Mucosa of gallbladder (tissue), 1 donor: ENCODE data around the gene ASF1B. TPM values are rescaled to one million over a fixed set of nuclear protein-coding genes. Genes with fewer than 3 reads are reported as not detected.
A peak's percentile ranks its signal among the peaks of the same experiment; 100 is the strongest.
"Not testable (repeated sequence)": the region's sequence is repeated elsewhere in the genome, so short reads cannot be mapped to it uniquely, and the experiment has no call there.

Source experiments
- DNase-seq: peaks from one replicate; pipeline ENCODE4 v3.0.0-alpha.2; 2020; ENCODE audit warnings: low spot score
- total RNA-seq: library from RNA; stranded (reverse); gene quantifications from one replicate; pipeline ENCODE4 v1.2.1, GENCODE V29; 2021
- donor health status: DM: no; HTN: no; CAD: no.

The ASF1B gene
- total RNA-seq, 1 donor from 2014 or later = 1.7 TPM

DNA sequence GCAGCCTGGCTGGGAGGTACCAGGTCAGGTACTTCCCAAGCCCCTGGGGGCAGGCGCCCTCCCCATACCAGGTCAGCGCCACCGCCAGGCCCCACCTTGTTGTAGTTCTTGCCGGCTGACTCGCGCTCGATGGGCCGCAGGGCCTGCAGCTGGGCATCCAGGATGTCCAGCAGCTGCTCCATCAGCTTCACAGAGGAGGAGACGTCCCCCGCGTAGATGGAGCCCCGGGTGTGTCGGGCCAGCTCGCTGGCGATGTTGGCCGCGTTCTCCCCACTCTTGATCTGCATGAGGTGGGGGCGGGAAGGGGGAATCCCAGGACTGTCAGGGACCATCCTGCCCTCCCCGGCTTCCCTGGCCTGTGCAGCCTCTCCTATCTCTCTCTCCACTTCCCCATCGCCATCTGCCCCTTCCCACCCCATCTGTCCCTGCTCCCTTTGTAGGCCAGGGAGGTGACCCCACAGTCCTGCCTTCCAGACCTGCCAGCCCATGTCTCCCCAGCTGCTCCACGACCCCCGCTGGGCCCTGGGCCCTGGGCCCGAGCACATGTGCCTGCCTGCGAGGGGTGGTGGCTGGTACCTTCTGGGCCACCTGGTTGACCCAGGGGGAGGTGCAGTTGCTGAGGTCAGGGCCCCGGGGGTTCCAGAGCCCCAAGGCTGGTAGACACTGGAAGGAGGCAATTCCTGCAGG is 23.8 kb upstream of the ASF1B start:
- no peak for DNase-seq

DNA sequence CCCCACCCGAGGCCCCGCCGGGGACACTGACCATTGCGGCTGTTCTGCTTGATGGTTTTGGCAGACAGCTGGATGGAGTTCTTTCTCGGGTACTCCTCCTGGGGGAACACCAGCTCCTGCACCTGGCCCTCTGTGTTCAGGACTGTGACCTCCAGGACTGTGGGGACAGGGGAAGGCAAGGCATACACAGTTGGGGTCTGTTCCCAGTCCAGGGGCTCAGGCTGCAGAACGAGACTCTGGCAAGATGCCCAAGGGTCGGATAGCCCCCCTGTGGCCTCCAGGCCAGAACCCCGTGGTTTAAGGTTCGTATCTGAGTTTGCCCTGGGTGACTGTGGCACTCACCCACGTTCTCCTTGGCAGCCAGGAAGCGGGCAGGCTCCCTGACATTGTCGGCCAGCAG is 22.7 kb upstream of the ASF1B start:
- no peak for DNase-seq

DNA sequence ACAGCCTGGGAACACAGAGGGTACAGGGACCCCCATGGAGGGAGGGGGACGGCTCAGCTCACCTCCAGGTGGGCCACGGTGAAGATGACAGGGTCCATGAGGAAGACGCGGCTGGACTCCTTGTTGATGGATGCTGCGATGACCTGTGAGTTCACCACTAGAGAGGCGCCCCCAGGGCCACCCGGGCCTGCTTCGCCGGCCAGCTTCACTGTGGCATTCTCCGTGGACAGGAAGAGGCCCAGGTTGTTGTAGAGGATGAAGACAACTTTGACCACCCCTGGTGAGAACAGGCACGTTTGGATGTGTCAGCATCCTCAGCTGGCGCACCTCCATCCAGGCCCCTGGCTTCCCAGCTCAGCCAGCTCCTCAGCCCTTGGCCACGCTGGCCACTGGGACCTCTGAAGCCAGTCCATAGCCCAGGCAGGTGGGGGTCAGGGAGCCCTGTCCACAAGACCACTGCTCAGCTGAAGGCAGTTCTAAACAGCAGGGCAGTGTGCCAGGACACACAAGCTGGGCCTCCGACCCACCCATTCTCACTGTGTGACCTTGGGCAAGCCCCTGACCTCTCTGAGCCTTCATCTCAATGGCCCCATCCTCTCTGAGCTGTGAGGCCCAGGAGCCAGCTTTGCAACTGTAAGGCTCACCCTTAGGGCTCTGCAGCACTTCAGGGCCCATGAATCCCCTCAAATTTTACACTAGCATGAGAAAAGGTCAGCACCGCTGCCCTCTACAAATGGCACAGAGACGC is 22.1 kb upstream of the ASF1B start:
- no peak for DNase-seq

DNA sequence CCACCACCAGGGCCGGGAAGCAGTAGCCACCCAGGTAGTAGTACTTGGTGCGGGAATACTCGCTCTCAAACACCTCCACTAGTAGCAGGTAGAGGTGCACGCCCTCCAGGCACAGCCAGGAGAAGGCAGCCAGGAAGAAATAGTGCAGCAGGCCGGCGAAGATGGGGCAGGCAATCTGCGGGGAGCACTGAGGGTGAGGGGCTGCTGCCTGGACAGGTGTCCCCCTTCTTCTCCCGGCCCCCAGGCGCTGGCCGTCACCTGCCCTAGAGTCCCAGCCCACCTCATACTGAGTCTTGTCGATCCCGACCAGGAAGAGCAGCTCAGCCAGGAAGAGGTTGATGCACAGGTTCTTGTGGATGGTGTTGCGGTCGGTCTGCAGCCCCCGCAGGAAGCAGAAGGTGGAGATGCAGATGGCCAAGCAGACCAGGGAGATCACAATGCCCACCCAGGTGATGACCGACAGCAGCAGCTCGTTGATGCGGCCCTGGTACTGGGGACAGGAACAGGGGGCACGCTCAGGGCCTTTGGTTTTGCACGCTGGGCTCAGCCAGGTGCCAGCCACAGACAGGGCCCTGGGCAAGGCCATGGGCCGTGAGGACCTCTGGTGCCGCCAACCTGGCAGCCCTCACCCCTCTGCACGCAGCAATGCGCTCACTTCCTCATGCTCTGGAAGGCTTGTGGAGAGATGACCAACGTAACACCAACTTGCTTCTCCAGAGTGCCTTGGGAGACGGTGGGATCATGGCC is 20.8 kb upstream of the ASF1B start:
- no peak for DNase-seq

DNA sequence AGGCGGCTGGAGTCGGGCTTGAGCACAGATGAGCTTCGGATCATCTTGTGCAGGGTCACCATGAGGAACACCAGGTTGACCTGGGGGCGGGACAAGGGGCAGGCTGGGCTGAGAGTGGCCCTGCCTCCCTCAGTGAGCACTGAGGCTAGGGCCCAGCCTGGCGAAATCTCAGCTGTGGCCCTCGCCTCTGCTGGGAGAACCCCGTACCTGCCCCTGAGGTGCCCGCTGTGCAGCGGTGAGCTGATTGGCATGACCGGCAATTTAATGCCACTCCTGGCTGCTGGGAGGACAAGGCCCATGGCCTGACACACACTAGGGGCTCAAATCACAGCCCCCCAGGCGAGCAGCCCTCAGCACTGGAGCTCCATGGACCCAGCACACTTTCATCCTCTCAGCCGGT is 19.7 kb upstream of the ASF1B start:
- DNase-seq = no peak

DNA sequence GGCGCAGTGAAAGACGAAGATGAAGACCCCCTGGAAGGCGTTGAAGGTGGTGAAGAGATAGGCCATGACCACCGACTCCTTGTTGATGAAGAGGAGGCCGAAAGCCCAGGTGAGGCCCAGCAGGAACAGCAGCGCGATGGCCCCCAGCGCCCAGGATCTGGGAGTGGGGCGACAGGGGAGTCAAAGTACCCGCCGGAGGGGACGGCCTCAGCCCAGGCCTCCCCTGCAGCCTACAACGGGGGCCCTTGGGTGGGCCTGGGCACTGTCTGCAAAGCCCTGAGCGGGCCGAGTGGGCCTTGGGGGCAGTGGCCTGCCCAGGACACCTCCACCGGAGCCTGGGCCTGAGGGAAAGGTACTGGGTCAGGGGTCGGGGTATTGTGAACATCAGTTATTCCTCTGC is 19.0 kb upstream of the ASF1B start:
- no peak for DNase-seq

DNA sequence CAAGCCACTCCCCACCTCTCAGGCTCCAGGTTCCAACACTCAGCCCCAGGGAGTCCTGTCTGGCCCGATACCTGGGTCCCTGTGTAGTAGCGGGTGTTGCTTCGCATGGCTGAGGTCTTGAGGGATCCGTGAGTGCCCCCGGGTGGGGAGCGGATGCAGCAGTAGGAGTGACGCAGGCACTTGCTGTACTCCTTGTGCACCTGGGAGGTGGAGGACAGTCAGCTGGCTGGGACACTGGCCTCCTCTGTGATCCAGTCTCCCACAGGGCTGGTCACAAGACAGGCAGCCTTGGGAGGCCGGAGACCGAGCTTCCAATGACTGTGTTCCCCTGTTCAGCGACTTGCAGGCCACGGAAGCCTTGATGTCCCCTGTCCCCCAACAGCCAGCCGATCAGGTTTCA is 16.3 kb upstream of the ASF1B start:
- no peak for DNase-seq

DNA sequence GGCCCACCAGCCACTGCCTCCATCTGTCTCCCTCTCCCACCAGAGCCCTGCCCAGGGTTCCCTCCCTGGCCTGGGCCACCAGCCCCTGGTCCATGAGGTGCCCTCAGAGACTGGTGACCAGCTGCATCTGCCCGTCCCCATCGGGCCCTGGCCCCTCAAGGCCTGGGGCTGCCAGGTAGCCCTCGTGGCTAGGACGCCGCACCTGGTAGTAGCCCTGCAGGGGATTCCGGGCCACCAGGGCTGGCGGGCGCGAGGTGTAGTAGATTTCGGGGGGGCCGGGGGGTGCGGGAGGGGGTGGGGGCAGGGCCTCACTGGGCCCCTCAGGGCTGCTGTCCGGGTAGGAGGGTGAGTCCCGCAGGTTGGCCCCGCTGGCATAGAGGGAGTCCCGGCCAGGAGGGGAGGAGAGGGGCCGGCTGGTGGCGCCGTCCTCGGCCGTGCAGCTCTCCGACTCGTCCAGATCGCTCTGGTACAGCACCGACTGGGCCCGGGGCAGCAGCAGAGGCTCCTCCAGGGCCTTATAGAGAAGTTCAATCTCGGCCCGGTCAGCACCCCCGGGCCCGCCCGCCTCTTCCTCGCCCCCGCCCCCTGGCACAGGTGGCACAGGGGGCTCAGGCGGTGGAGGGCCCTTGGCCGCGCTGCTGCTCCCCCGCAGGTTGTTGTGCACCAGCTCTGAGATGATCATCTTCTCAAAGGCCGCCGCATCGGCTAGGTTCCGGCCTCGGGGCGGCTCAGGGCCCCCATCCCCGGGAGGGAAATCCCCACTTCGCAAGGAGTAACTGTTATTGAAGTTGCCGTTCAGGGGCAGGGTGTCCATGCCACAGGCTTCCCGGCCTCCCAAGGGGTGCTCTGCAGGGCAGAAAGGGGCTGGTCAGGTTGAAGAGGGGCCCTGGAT is 14.6 kb upstream of the ASF1B start:
- DNase-seq = no peak

DNA sequence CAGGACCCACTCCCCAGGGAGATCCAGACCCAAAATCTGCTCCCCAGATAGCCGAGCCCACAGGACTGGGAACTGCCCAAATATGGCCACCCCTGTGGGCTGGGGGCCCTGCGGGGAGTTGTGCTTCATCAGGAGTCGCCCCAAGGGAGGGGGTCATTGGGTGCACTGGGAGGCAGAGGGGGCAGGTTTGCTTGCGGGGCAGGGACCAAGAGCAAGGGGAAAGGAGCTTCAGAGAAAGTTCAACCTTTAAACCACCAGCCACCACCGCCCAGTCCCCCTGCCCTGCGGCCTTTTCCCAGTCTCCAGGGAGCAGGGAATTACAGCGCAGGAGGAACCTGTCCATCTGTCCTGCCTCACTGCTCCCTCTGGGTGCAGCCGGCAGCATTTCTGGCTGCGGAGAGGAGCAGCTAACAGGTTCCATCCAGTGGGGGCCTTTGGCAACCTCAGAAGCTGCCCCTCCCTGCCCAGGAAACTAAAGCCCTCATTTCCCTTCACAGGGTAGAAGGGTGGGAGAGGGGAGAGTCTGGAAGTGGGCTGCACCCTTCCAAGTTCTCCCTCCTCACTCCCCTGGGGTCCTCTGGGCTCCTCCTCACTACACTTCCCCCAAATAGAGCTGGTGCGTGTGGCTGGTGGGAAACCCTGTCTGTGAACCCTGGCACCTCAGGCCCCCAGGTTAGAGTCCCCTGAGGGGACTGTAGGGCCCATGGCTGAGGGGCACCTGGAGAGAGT is 13.8 kb upstream of the ASF1B start:
- no peak for DNase-seq

DNA sequence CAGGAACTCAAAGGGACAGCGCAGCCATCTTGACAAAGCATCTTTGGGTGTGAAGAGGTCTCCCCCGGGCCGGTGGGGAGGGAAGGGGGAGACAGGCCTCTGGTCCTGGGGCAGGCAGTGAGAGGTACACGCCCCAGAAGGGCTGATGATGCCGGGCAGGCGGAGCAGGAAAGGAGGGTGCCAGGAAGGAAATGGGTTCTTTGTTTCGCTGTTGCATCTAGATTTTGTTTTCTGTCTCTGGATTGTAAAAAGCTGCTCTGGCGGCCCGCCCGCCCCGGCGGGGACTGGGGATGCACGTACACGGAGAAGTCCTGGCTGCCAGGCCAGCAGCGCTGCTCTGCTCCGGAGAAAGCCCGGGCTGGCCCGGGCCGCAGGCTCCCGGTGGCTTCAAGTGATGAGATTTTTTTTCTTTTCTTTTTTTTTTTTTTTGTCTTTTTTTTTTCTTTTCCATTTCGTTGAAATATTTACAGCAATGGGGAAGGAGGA is 13.2 kb upstream of the ASF1B start:
- peak; percentile 70 for DNase-seq

DNA sequence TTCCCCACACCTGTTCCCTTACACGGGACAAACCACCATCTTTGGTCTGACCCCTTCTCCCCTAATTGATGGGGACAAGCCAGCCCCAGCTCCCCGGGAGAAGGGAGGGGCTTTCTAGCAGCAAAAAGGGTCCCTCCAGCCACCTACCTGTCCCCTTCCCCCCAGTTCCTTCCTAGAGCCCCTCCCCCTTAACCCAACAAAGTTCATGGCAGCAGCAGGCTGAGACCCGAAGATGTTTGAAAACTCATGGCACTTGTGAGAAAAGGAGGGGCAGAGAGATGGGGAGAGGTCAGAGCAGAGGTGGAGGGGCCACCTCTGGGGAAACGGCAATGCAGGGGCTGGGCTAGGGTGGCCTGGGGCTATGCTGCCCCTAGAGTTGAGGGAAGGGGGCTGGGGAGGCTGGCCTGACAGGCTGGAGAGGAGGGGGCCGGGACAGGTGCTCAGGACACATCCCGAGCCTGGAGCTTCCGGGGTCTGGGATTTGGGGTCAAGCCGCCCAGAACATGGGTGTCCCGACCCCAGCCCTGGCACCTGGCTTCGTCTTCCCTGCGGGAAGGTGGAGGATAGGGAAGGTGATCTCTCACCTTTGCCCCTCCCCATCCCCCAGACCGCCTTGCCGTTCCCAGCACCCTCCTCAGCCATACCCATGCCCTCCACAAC is 12.5 kb upstream of the ASF1B start:
- no peak for DNase-seq

DNA sequence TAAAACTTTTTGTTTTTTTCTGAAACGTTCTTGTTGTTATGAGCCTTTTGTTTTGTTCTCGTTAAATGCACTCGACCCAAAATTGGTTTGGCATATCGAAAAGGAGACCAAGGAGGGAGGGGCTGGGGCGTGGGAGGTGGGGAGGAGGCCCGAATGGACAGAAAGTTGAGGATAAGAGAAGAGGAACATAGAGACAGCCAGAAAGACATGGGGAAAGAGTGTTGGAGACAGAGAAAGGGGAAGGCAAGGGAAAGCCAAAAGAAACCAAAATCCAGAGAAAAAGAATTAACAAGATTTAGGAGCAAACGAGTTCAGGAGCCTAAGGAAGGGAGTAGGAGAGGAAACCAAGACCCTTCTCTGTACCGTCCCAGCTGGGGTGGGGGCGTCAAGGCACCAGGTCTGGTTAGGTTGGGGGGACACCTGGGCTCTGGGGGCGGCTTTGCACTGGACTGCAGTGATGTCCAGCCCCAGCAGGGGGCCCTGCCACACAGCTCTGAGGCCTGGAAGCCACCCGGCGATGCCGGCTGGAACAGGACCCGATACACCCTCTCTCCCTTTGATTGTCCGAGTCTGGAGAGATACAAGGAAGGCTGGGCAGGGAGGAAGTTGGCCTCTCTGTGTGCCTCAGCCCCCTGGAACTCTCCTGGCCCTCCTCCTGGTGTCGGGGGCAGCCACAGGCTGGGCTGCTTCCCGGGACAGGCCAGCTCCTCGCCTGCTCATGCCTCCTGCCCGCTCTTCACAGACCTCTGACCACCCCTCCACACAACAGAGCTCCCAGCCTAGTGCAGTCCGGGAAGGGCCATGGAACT is 11.6 kb upstream of the ASF1B start:
- peak; percentile 63 for DNase-seq

DNA sequence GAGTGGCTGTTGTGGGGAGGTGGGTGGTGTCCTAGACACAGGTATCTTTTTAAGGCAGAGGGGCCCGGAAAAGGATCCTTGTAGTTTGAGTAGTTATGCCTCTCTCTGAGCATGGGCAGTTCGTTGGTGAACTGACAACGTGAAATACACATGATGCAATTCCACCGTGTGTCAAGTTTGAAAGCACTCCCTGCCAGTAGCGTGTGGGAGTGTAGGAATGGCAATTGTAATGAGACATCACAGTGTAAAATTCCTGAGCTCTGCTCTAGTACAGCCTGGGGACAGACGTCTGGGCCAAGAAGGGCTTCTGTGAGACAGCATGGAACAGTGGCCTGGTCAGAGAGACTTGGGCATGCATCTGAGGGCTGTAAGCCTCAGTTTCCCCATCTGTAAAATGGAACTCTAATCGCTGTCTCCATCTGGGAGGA is 10.4 kb upstream of the ASF1B start:
- DNase-seq = no peak

DNA sequence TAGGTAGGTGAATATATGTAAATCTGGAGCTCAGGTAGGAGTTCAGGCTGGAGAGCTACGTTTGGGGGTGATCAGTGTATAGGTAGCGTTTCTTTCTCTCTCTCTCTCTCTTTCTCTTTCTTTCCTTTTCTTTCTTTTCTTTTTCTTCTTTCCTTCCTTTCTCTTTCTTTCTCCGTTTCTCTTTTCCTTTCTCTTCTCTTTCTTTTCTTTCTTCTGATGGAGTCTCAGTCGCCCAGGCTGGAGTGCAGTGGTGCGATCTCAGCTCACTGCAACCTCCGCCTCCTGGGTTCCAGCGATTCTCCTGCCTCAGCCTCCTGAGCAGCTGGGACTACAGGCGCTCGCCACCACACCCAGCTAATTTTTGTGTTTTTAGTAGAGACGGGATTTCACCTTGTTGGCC is 9.8 kb upstream of the ASF1B start:
- DNase-seq = not testable (repeated sequence)

DNA sequence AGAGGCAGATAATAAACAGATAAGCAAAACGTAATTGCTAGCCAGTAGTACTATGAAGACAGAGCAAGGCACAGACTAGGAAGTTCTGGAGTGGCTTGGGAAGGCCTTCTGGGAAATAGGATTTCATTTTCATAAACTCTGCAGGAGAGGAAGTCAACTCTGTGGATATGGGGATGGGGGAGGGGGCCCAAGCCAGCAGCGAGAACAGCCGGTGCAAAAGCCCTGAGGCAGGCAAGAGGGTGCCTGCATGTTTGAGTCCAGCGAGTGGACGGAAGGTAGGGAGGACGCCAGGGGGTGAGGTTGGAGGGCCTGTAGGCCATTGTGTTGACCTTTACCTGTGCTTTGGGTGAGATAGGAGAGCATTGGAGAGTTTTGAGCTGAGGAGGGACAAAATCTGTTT is 9.0 kb upstream of the ASF1B start:
- no peak for DNase-seq

DNA sequence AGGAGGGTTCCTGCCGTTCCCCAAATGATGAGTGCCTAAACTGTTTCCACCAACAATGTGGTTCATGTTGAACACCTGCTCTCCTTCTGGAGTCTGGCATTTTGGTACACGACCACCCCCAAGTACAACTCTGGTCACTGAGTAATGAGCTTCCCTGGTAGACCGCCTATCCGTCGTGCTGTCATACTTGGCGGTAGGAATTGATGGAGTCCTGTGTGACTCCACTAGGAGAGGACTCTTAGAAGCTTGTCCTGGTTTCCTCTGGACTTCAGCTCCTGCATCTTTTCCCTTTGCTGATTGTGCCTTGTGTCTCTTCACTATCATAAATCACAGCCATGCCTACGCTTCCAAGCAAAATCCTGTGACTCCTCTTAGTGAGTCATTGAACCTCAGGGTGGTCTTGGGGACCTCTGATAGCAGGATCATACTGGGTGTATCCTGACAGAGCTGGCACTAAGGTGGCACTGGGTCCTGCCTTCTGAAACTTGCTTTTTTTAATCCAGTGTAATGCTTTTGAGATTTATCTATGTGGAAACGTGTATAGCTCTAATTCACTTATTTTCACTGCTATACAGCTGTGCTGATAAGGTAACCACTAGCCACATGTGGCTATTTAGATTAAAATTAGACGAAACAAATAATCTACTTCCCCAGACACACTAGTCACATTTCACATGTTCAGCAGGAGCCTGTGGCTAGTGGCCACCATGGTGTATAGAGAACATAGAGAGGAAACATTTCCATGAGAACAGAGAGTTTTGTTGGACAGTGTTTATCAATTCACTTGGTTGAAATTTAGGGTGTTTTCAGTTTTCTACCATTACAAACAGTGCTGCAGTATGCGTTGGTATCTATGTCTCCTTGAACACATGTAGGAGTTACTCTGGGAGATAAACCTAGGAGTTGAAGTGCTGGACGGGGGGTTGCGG is 6.1 kb upstream of the ASF1B start:
- DNase-seq = no peak

DNA sequence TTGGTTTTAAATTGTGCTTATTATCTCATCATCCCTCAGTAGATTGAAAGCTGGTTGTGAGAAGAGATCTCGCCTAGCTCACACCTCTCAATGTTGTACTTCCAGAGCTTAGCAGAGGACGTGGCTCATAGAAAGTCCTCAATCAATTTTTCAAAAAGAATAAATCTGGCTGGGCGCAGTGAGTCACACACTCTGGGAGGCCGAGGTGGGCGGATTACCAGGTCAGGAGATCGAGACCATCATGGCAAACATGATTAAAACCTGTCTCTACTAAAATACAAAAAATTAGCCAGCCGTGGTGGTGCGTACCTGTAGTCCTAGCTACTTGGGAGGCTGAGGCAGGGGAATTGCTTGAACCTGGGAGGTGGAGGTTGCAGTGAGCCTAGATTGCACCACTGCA is 4.7 kb upstream of the ASF1B start:
- no peak for DNase-seq

DNA sequence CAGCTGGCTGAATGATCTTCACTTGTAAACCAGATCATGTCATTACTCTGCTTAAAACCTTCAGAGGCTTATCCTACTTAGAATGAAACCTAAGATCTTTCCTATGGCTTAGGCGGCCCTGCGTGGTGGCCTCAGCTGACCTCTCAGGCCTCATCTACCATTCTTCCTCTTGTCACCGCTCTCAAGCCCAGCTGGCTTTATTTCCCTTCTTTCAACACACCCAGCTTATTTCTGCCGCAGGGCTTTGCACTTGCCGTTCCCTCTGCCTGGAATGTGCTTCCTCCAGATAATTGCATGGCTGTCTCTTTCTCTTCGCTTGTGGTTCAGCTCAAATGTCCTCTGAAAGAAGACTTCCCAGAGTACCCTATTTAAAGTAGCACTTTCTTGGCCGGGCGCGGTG is 3.6 kb upstream of the ASF1B start:
- DNase-seq = no peak
